Measurements from ENCODE around the gene TLX3.
A peak's percentile ranks its signal among the peaks of the same experiment; 100 is the strongest.

- TF ChIP-seq CTCF (IDR thresholded peaks at IDR 0.05 in 2 of 3, conservative IDR thresholded peaks at IDR 0.05 in 1 of 3; ENCODE audit: control insufficient read depth in 2 of 3, extremely low read depth in 1 of 3, insufficient read depth in 1 of 3, low read depth in 3 of 3, low read length in 3 of 3) (0 out of 6 replicates have a peak, but pooled peaks of 2 of the 3 experiments have one; percentile 20 to 28), POLR2A (IDR thresholded peaks at IDR 0.05; ENCODE audit: low read depth, low read length) (no peak), POLR2AphosphoS5 (IDR thresholded peaks at IDR 0.05; ENCODE audit: low read length) (no peak), ZBED1 (IDR thresholded peaks at IDR 0.05; ENCODE audit: borderline replicate concordance) (no peak), USF2 (IDR thresholded peaks at IDR 0.05; ENCODE audit: borderline replicate concordance, low read depth, low read length) (no peak), HDAC6 (IDR thresholded peaks at IDR 0.05; ENCODE audit: unreplicated experiment) (no peak), ZNF592 (IDR thresholded peaks at IDR 0.05) (no peak)
Observed at GRCh38 chr5:171310212-171310818, 1.3 kb downstream of the TLX3 start.
